GM13977 (cell line): ENCODE results near the gene MBD4.

Experiments
- DNase-seq: peaks from one replicate; pipeline ENCODE4 v3.0.0; 2012; ENCODE audit warnings: low spot score
- CTCF ChIP-seq: IDR thresholded peaks from 2 replicates; pipeline ENCODE4 v1.5.1; 2012; ENCODE audit warnings: mild to moderate bottlenecking, control low read depth; ENCODE audit not compliant: insufficient read depth; ENCODE audit errors: extremely low read depth, missing control alignments
- in situ Hi-C: fragments of 300-500 bp; cut with MboI; formaldehyde crosslinking; loops from one replicate; pipeline ENCODE4 v1.12.0; 2022; ENCODE audit warnings: low sequenced_read_pairs, low pct_unique_long_range_greater_than_20kb, mixed read lengths, inconsistent platforms; ENCODE audit not compliant: unreplicated experiment

MBD4 gene

GRCh38 chr3:129473067-129473768 lies 33.5 kb upstream of the MBD4 start:
- in situ Hi-C loops: no loop called here
- DNase-seq: no peak
- TF ChIP-seq CTCF: no peak

- TF ChIP-seq CTCF: no peak
- no peak for DNase-seq
- in situ Hi-C loops: no loop called here
These were observed 31.1 kb upstream of the MBD4 start for GRCh38 chr3:129470861-129471260.

- no peak for TF ChIP-seq CTCF
- no peak for DNase-seq
- in situ Hi-C loops: no loop called here
These were observed 29.3 kb upstream of the MBD4 start for GRCh38 chr3:129469026-129469425.

- TF ChIP-seq CTCF: no peak
- in situ Hi-C loops: no loop called here
- no peak for DNase-seq
These were observed 28.2 kb upstream of the MBD4 start for GRCh38 chr3:129467932-129468331.

GRCh38 chr3:129463716-129464115 lies 24.0 kb upstream of the MBD4 start:
- no peak for DNase-seq
- no peak for TF ChIP-seq CTCF
- in situ Hi-C loops: no loop called here

GRCh38 chr3:129463094-129463493 lies 23.3 kb upstream of the MBD4 start:
- in situ Hi-C loops: no loop called here
- no peak for TF ChIP-seq CTCF
- DNase-seq: no peak
